DND-41 (cell line): ENCODE measurements around the gene CLEC12A.

ENCODE experiments used
- ATAC-seq: fragments of 200-7000 bp; cut with Tn5 transposase; 3 replicates; pipeline ENCODE4 v1.9.1; 2021; ENCODE audit warnings: low read depth; ENCODE audit not compliant: insufficient read depth
- DNase-seq: peaks from one replicate; pipeline ENCODE4 v3.0.0-alpha.2; 2020
- H2AFZ ChIP-seq: 2 replicates; pipeline ENCODE4 v1.6.0; 2012; ENCODE audit warnings: low read depth, low read length
- H3K27ac ChIP-seq: 2 replicates; pipeline ENCODE4 v1.5.1; 2012; ENCODE audit warnings: low read length, inconsistent platforms
- H3K27me3 ChIP-seq: fragments of 200-600 bp; sonication (generic); 2 replicates; pipeline ENCODE4 v1.6.0; 2012; ENCODE audit warnings: low read length, mild to moderate bottlenecking, inconsistent platforms; ENCODE audit not compliant: insufficient read depth, poor library complexity
- H3K36me3 ChIP-seq: 2 replicates; pipeline ENCODE4 v1.5.1; 2012; ENCODE audit warnings: low read length, inconsistent platforms; ENCODE audit not compliant: insufficient read depth
- H3K4me1 ChIP-seq: 2 replicates; pipeline ENCODE4 v1.5.1; 2012; ENCODE audit warnings: mild to moderate bottlenecking, low read length; ENCODE audit not compliant: insufficient read depth
- H3K4me2 ChIP-seq: 2 replicates; pipeline ENCODE4 v1.6.0; 2012; ENCODE audit warnings: mild to moderate bottlenecking, moderate library complexity, low read length, inconsistent platforms; ENCODE audit not compliant: insufficient read depth
- H3K4me3 ChIP-seq, 2 experiments: fragments of 200-600 bp in 1 of 2; shearing (Covaris generic) in 1 of 2; 2 replicates each; pipeline ENCODE4 v1.5.1; 2012 to 2016; ENCODE audit warnings: inconsistent platforms in 2 of 2, low read length in 2 of 2, mild to moderate bottlenecking in 2 of 2, low read depth in 1 of 2, moderate library complexity in 1 of 2
- H3K79me2 ChIP-seq: 2 replicates; pipeline ENCODE4 v1.6.0; 2012; ENCODE audit warnings: low read length, inconsistent platforms; ENCODE audit not compliant: insufficient read depth
- H3K9ac ChIP-seq: 2 replicates; pipeline ENCODE4 v1.6.0; 2012; ENCODE audit warnings: low read depth, mild to moderate bottlenecking, inconsistent platforms, low read length, moderate library complexity
- H3K9me3 ChIP-seq: 2 replicates; pipeline ENCODE4 v1.5.1; 2012; ENCODE audit warnings: low read length, moderate library complexity, mild to moderate bottlenecking, inconsistent platforms; ENCODE audit not compliant: insufficient read depth, severe bottlenecking
- H4K20me1 ChIP-seq: 2 replicates; pipeline ENCODE4 v1.6.0; 2012; ENCODE audit warnings: low read length; ENCODE audit not compliant: insufficient read depth
- CTCF ChIP-seq: IDR thresholded peaks from 2 replicates; pipeline ENCODE4 v1.5.1; 2012; ENCODE audit warnings: borderline replicate concordance, low read length, moderate library complexity, mild to moderate bottlenecking; ENCODE audit not compliant: poor library complexity, severe bottlenecking; ENCODE audit errors: extremely low read depth
- EZH2 ChIP-seq: IDR thresholded peaks from 3 replicates; pipeline ENCODE4 v1.6.1; 2012; ENCODE audit warnings: borderline replicate concordance, low read depth, mild to moderate bottlenecking, moderate library complexity, low read length, inconsistent platforms; ENCODE audit not compliant: severe bottlenecking

CLEC12A gene

GRCh38 chr12:10031771-10032175, 60.6 kb downstream of the CLEC12A start:
- Histone ChIP-seq H3K4me1 (no peaks in the 10 kb centered on the region), H3K27me3 (peaks cover 9% of the 10 kb centered on the region), H4K20me1 (no peaks in the 10 kb centered on the region), H3K9ac (no peak overlapping the region), H2AFZ (no peak overlapping the region), H3K4me3 (no peak overlapping the region), H3K9me3 (no peaks in the 10 kb centered on the region), H3K79me2 (no peaks in the 10 kb centered on the region), H3K4me2 (no peak overlapping the region), H3K27ac (no peak overlapping the region), H3K36me3 (no peaks in the 10 kb centered on the region)
- ATAC-seq (no peak), DNase-seq (no peak)
- TF ChIP-seq EZH2 (no peak), CTCF (no peak)

GRCh38 chr12:10033783-10034545, 62.8 kb downstream of the CLEC12A start:
- Histone ChIP-seq H3K4me3 (no peak overlapping the region), H3K4me2 (no peak overlapping the region), H3K9me3 (no peaks in the 10 kb centered on the region), H4K20me1 (no peaks in the 10 kb centered on the region), H2AFZ (no peak overlapping the region), H3K36me3 (no peaks in the 10 kb centered on the region), H3K27me3 (peaks cover 15% of the 10 kb centered on the region), H3K4me1 (no peaks in the 10 kb centered on the region), H3K27ac (no peak overlapping the region), H3K79me2 (no peaks in the 10 kb centered on the region), H3K9ac (no peak overlapping the region)
- no peak for ATAC-seq
- DNase-seq = no peak
- TF ChIP-seq EZH2 (no peak), CTCF (peak; percentile 41)
